Keratinocyte (primary cell): ENCODE measurements around the gene IMPDH2. TPM values are rescaled to one million over a fixed set of nuclear protein-coding genes. Genes with fewer than 3 reads are reported as not detected.

ENCODE experiments used
- DNase-seq: peaks from one replicate; pipeline ENCODE4 v3.0.0-alpha.2; 2011; ENCODE audit warnings: low read depth, missing footprints, low spot score
- FAIRE-seq: peaks from 2 replicates; lab custom pipeline; 2011; peaks lifted over from hg19 to GRCh38; lab: Jason Lieb, UNC
- H2AFZ ChIP-seq: 2 replicates; pipeline ENCODE4 v1.6.0; 2012; ENCODE audit warnings: low read length, control low read depth, inconsistent platforms; ENCODE audit not compliant: control insufficient read depth
- H3K27ac ChIP-seq: 2 replicates; pipeline ENCODE4 v1.5.1; 2011; ENCODE audit warnings: low read length; ENCODE audit not compliant: control insufficient read depth, insufficient read depth
- H3K27me3 ChIP-seq: 3 replicates; pipeline ENCODE4 v1.6.0; 2011; ENCODE audit warnings: low read length; ENCODE audit not compliant: control insufficient read depth, insufficient read depth; ENCODE audit errors: extremely low read depth
- H3K36me3 ChIP-seq, 2 experiments: 2 replicates in 1 of 2; 3 replicates in 1 of 2; pipeline ENCODE4 v1.5.1; 2011; ENCODE audit warnings: low read length in 2 of 2, mild to moderate bottlenecking in 1 of 2; ENCODE audit not compliant: control insufficient read depth in 2 of 2, insufficient read depth in 2 of 2; ENCODE audit errors: extremely low read depth in 1 of 2
- H3K4me1 ChIP-seq: 3 replicates; pipeline ENCODE4 v1.5.1; 2011; ENCODE audit warnings: low read length; ENCODE audit not compliant: control insufficient read depth, insufficient read depth; ENCODE audit errors: extremely low read depth
- H3K4me2 ChIP-seq: 3 replicates; pipeline ENCODE4 v1.6.0; 2011; ENCODE audit warnings: low read depth, low read length; ENCODE audit not compliant: control insufficient read depth, insufficient read depth; ENCODE audit errors: extremely low read depth
- H3K4me3 ChIP-seq, 3 experiments: fragments of 200-600 bp in 1 of 3; sonication (generic) in 1 of 3; 2 replicates in 2 of 3; 3 replicates in 1 of 3; pipeline ENCODE4 v1.5.1; 2011 to 2016; ENCODE audit warnings: low read length in 3 of 3, mild to moderate bottlenecking in 3 of 3, control low read depth in 2 of 3, inconsistent platforms in 1 of 3, low read depth in 1 of 3, mixed read lengths in 1 of 3, mixed run types in 1 of 3, moderate library complexity in 1 of 3; ENCODE audit not compliant: control insufficient read depth in 2 of 3, insufficient read depth in 2 of 3; ENCODE audit errors: extremely low read depth in 1 of 3
- H3K79me2 ChIP-seq: 2 replicates; pipeline ENCODE4 v1.6.0; 2012; ENCODE audit warnings: low read length; ENCODE audit not compliant: control insufficient read depth, insufficient read depth
- H3K9ac ChIP-seq: 3 replicates; pipeline ENCODE4 v1.6.0; 2011; ENCODE audit warnings: low read length; ENCODE audit not compliant: control insufficient read depth, insufficient read depth; ENCODE audit errors: extremely low read depth
- H3K9me1 ChIP-seq: 3 replicates; pipeline ENCODE4 v1.6.0; 2011; ENCODE audit warnings: low read length; ENCODE audit not compliant: control insufficient read depth, insufficient read depth; ENCODE audit errors: extremely low read depth
- H3K9me3 ChIP-seq: 2 replicates; pipeline ENCODE4 v1.5.1; 2012; ENCODE audit warnings: low read depth, low read length; ENCODE audit not compliant: control insufficient read depth
- H4K20me1 ChIP-seq: 3 replicates; pipeline ENCODE4 v1.6.0; 2011; ENCODE audit warnings: low read length; ENCODE audit not compliant: control insufficient read depth, insufficient read depth; ENCODE audit errors: extremely low read depth
- CTCF ChIP-seq, 3 experiments: IDR thresholded peaks in 1 of 3; conservative IDR thresholded peaks in 1 of 3; optimal IDR thresholded peaks in 1 of 3; 2 replicates in 2 of 3; 3 replicates in 1 of 3; pipeline versions ENCODE3 to v1.5.1; 2011; ENCODE audit warnings: low read length in 3 of 3, mild to moderate bottlenecking in 3 of 3, moderate library complexity in 2 of 3, control low read depth in 1 of 3, inconsistent platforms in 1 of 3; ENCODE audit not compliant: insufficient read depth in 2 of 3; ENCODE audit errors: extremely low read depth in 1 of 3
- EZH2 ChIP-seq: IDR thresholded peaks from one replicate; pipeline ENCODE4 v1.6.1; 2012; ENCODE audit warnings: inconsistent platforms, mild to moderate bottlenecking, low read length, moderate library complexity
- dilution Hi-C: fragments of 300-500 bp; cut with MboI; formaldehyde crosslinking; loops from one replicate; pipeline ENCODE4 v1.7.0; 2020; ENCODE audit warnings: low sequenced_read_pairs; ENCODE audit not compliant: extremely low pct_ligation_motif_present
- polyA plus RNA-seq, 5 experiments: library from polyadenylated mRNA; depleted of rRNA in 3 of 5; stranded (reverse) in 3 of 5; stranded (forward) in 1 of 5; unstranded in 1 of 5; fragments of >200 nt; gene quantifications; 1 replicate in 1 of 5; 2 replicates in 3 of 5; 3 replicates in 1 of 5; pipeline versions ENCODE4 v1.2.1 to v1.2.3, GENCODE V29; 2011 to 2012; ENCODE audit warnings: missing spikeins in 2 of 5, low read depth in 1 of 5, low replicate concordance in 1 of 5

Gene IMPDH2
- polyA plus RNA-seq, 1 donor (not counting 4 experiments of a cell fraction or from before 2014, with no cell fraction given) = 221 TPM

DNA sequence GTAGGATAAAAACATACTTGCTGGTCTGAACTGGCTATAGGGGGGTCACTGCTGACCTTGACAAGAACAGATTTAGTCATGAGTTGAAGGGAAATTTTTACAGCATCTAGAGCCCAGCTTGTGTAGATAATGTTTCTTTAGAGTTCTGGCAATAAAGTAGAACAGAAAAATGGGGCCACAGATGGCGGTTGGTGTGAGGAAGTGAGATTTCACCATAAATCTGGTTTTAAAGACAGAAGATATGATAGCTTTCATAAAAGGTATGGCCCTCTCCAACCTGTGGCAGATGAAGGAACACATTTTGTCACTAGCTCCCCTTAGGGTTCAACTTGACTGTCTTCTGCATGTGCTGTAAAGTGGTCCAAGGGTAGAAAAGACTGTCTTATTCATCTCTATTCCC lies 24.3 kb upstream of the IMPDH2 start:
- TF ChIP-seq CTCF (optimal IDR thresholded peaks at IDR 0.05 in 1 of 3, IDR thresholded peaks at IDR 0.05 in 1 of 3, conservative IDR thresholded peaks at IDR 0.05 in 1 of 3; ENCODE audit: extremely low read depth in 1 of 3, insufficient read depth in 2 of 3, low read length in 3 of 3) (no peak), EZH2 (no peak)
- DNase-seq = no peak

GRCh38 chr3:49035281-49035680 lies 6.1 kb upstream of the IMPDH2 start:
- Histone ChIP-seq H3K36me3 (peaks cover 26 to 41% of the 10 kb centered on the region in 2 experiments), H3K4me2 (no peak overlapping the region), H3K79me2 (no peaks in the 10 kb centered on the region), H3K9ac (no peak overlapping the region), H3K4me3 (no peak overlapping the region), H3K27ac (no peak overlapping the region), H3K4me1 (no peaks in the 10 kb centered on the region), H3K9me1 (no peaks in the 10 kb centered on the region), H3K9me3 (no peaks in the 10 kb centered on the region), H2AFZ (no peak overlapping the region), H3K27me3 (no peaks in the 10 kb centered on the region), H4K20me1 (no peaks in the 10 kb centered on the region)
- dilution Hi-C loops = no loop called here
- FAIRE-seq (no peak), DNase-seq (no peak)
- TF ChIP-seq EZH2 (no peak), CTCF (optimal IDR thresholded peaks at IDR 0.05 in 1 of 3, IDR thresholded peaks at IDR 0.05 in 1 of 3, conservative IDR thresholded peaks at IDR 0.05 in 1 of 3; ENCODE audit: extremely low read depth in 1 of 3, insufficient read depth in 2 of 3, low read length in 3 of 3) (no peak)

More for the DNA sequence above, 24.3 kb upstream of the IMPDH2 start:
- Histone ChIP-seq H3K4me2 (no peak overlapping the region), H3K9me1 (peaks cover 3% of the 10 kb centered on the region), H3K27ac (no peak overlapping the region), H4K20me1 (no peaks in the 10 kb centered on the region), H3K4me3 (no peak overlapping the region), H3K79me2 (peaks cover 14% of the 10 kb centered on the region), H3K4me1 (no peaks in the 10 kb centered on the region), H3K36me3 (peaks cover 21 to 33% of the 10 kb centered on the region in 2 experiments), H3K27me3 (no peaks in the 10 kb centered on the region), H2AFZ (no peak overlapping the region), H3K9me3 (no peaks in the 10 kb centered on the region), H3K9ac (no peak overlapping the region)
- no peak for FAIRE-seq
- dilution Hi-C loops = no loop called here
